ENCODE results near the gene SVEP1. TPM values are rescaled to one million over a fixed set of nuclear protein-coding genes. Genes with fewer than 3 reads are reported as not detected.

Gene SVEP1
- total and polyA plus RNA-seq, 4 donors = 3.3 to 38.9 (median 19.6) TPM

- no peaks in the 10 kb centered on the region for H3K36me3 ChIP-seq (ENCODE audit: control insufficient read depth in 4 of 4, insufficient read depth in 4 of 4, low read length in 4 of 4)
- no peak for TF ChIP-seq CTCF (IDR thresholded peaks at IDR 0.05; ENCODE audit: control extremely low read depth, extremely low read depth)
- no peak overlapping the region for H3K9ac ChIP-seq (ENCODE audit: insufficient read depth in 1 of 2, low read length in 2 of 2)
- ATAC-seq (ENCODE audit: insufficient read depth, low FRiP score) (no peak), DNase-seq (peak; percentile 13 to 25 (median 24))
- H3K27ac ChIP-seq (ENCODE audit: low read depth in 1 of 2, low read length in 1 of 2) = no peak overlapping the region
- peaks cover 0 to 2% (median 0%) of the 10 kb centered on the region in 4 donors for H3K9me3 ChIP-seq (ENCODE audit: control insufficient read depth in 4 of 4, insufficient read depth in 3 of 4, low read length in 3 of 4)
- H3K4me3 ChIP-seq = no peak overlapping the region
- WGBS, 2 donors = 71 to 74% methylated on average over 3 of the region's 3 CpGs
- H3K4me1 ChIP-seq (ENCODE audit: control insufficient read depth in 5 of 5, insufficient read depth in 5 of 5, low read length in 5 of 5) = peaks cover 0 to 13% (median 5%) of the 10 kb centered on the region in 5 donors
- peaks cover 0 to 24% (median 2%) of the 10 kb centered on the region in 3 donors for H3K27me3 ChIP-seq (ENCODE audit: control insufficient read depth in 3 of 3, insufficient read depth in 3 of 3, low read length in 2 of 3)
Measured at GRCh38 chr9:110582156-110582555, 2.6 kb upstream of the SVEP1 start.

DNA sequence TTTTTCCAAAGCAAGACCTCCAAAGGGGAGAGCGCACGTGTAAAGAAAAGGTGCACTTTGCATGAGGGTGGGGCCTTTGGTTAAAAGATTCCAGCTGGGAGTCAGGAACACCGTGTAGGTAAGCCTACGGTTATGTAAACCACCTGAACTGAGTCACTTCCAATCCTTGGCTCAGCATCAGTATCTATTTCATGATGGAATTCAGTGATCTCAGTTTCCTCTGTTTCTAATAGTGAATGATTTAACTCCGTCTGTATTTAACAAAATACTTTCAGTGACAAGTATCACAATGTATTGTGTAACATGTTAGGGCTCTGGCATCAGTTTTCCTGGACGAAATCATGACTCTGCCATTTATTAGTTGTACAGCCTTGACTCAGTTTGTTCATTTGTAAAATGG is 1.3 kb upstream of the SVEP1 start:
- no peak for DNase-seq
- peaks cover 0 to 2% (median 0%) of the 10 kb centered on the region in 4 donors for H3K9me3 ChIP-seq (ENCODE audit: control insufficient read depth in 4 of 4, insufficient read depth in 3 of 4, low read length in 3 of 4)
- peaks cover 0 to 24% (median 2%) of the 10 kb centered on the region in 3 donors for H3K27me3 ChIP-seq (ENCODE audit: control insufficient read depth in 3 of 3, insufficient read depth in 3 of 3, low read length in 2 of 3)
- H3K4me1 ChIP-seq (ENCODE audit: control insufficient read depth in 5 of 5, insufficient read depth in 5 of 5, low read length in 5 of 5) = peaks cover 0 to 13% (median 5%) of the 10 kb centered on the region in 5 donors
- H3K36me3 ChIP-seq (ENCODE audit: control insufficient read depth in 4 of 4, insufficient read depth in 4 of 4, low read length in 4 of 4) = no peaks in the 10 kb centered on the region
- WGBS, 2 donors = 64 to 66% methylated on average over 6 of the region's 6 CpGs
- no peak for ATAC-seq (ENCODE audit: insufficient read depth, low FRiP score)
- no peak overlapping the region for H3K4me3 ChIP-seq
- H3K27ac ChIP-seq (ENCODE audit: low read depth in 1 of 2, low read length in 1 of 2) = no peak overlapping the region
- no peak for TF ChIP-seq CTCF (IDR thresholded peaks at IDR 0.05; ENCODE audit: control extremely low read depth, extremely low read depth)
- peak overlapping the region in 1 of 2 donors; percentile 4 for H3K9ac ChIP-seq (ENCODE audit: insufficient read depth in 1 of 2, low read length in 2 of 2)

DNA sequence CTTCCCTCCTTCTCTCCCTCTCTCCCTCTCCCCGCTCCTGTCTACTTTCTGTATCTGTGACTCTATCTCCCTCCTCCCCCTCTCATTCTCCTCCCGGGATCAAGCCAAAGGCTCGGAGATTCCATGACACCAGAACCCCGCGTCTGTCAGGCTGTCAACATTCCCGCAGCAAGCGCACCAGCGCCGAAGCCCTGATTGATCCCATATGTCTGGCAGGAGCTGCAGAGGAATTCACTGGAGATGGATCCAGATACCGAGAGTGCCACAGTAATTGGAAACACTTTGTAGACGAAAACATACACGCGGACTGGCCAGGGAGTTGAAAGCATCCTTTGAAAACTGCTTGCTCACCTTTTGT is 300 bp upstream of the SVEP1 start:
- peaks cover 0 to 2% (median 0%) of the 10 kb centered on the region in 4 donors for H3K9me3 ChIP-seq (ENCODE audit: control insufficient read depth in 4 of 4, insufficient read depth in 3 of 4, low read length in 3 of 4)
- peak overlapping the region; percentile 37 for H3K4me3 ChIP-seq
- peaks cover 0 to 24% (median 2%) of the 10 kb centered on the region in 3 donors for H3K27me3 ChIP-seq (ENCODE audit: control insufficient read depth in 3 of 3, insufficient read depth in 3 of 3, low read length in 2 of 3)
- TF ChIP-seq CTCF (IDR thresholded peaks at IDR 0.05; ENCODE audit: control extremely low read depth, extremely low read depth) = no peak
- DNase-seq (peak in 1 of 3 donors; percentile 82), ATAC-seq (ENCODE audit: insufficient read depth, low FRiP score) (no peak)
- H3K36me3 ChIP-seq (ENCODE audit: control insufficient read depth in 4 of 4, insufficient read depth in 4 of 4, low read length in 4 of 4) = no peaks in the 10 kb centered on the region
- H3K4me1 ChIP-seq (ENCODE audit: control insufficient read depth in 5 of 5, insufficient read depth in 5 of 5, low read length in 5 of 5) = peaks cover 0 to 13% (median 5%) of the 10 kb centered on the region in 5 donors
- 3% methylated on average over 13 of the region's 13 CpGs for WGBS, 2 donors
- peak overlapping the region; percentile 39 to 50 for H3K9ac ChIP-seq (ENCODE audit: insufficient read depth in 1 of 2, low read length in 2 of 2)
- H3K27ac ChIP-seq (ENCODE audit: low read depth in 1 of 2, low read length in 1 of 2) = peak overlapping the region; percentile 34 to 81

- Histone ChIP-seq H3K36me3 (ENCODE audit: control insufficient read depth in 4 of 4, insufficient read depth in 4 of 4, low read length in 4 of 4) (no peaks in the 10 kb centered on the region), H3K9ac (ENCODE audit: insufficient read depth in 1 of 2, low read length in 2 of 2) (peak overlapping the region; percentile 16 to 85), H3K27me3 (ENCODE audit: control insufficient read depth in 3 of 3, insufficient read depth in 3 of 3, low read length in 2 of 3) (peaks cover 0 to 24% (median 2%) of the 10 kb centered on the region in 3 donors), H3K27ac (ENCODE audit: low read depth in 1 of 2, low read length in 1 of 2) (peak overlapping the region; percentile 13 to 81), H3K9me3 (ENCODE audit: control insufficient read depth in 4 of 4, insufficient read depth in 3 of 4, low read length in 3 of 4) (peaks cover 0 to 2% (median 0%) of the 10 kb centered on the region in 4 donors), H3K4me1 (ENCODE audit: control insufficient read depth in 5 of 5, insufficient read depth in 5 of 5, low read length in 5 of 5) (peaks cover 0 to 13% (median 5%) of the 10 kb centered on the region in 5 donors), H3K4me3 (peak overlapping the region; percentile 37)
- no peak for TF ChIP-seq CTCF (IDR thresholded peaks at IDR 0.05; ENCODE audit: control extremely low read depth, extremely low read depth)
- DNase-seq = peak in 2 of 3 donors; percentile 45 to 64
- 9 to 12% methylated on average over 22 of the region's 22 CpGs for WGBS, 2 donors
- ATAC-seq (ENCODE audit: insufficient read depth, low FRiP score) = no peak
Measured at GRCh38 chr9:110578575-110579033, 937 bp downstream of the SVEP1 start.

Measured in lung (tissue), 12 donors.